Neural cell (in vitro differentiated cells): ENCODE results near the gene AP3S2. TPM values are rescaled to one million over a fixed set of nuclear protein-coding genes. Genes with fewer than 3 reads are reported as not detected.

Experiments used
- H2AFZ ChIP-seq: fragments of 200-600, 300-800 bp; sonication (generic), shearing (Covaris generic); 2 replicates; pipeline ENCODE4 v1.6.0; 2014; ENCODE audit warnings: low read depth, mild to moderate bottlenecking, antibody characterized with exemption, low read length, moderate library complexity
- H3F3A ChIP-seq: fragments of 200-600 bp; shearing (Covaris generic); 2 replicates; pipeline ENCODE4 v1.6.1; 2016; ENCODE audit warnings: mild to moderate bottlenecking, moderate library complexity, mixed read lengths, antibody characterized with exemption, low read length; ENCODE audit not compliant: insufficient read depth, poor library complexity, severe bottlenecking
- H3K27ac ChIP-seq: fragments of 200-600, 300-800 bp; sonication (generic), shearing (Covaris generic); 2 replicates; pipeline ENCODE4 v1.5.1; 2014; ENCODE audit warnings: mild to moderate bottlenecking, low read length, moderate library complexity
- H3K27me3 ChIP-seq: fragments of 300-800, 200-600 bp; sonication (generic), shearing (Covaris generic); 2 replicates; pipeline ENCODE4 v1.6.0; 2014; ENCODE audit warnings: mild to moderate bottlenecking, low read depth, low read length, moderate library complexity; ENCODE audit not compliant: insufficient read depth
- H3K36me3 ChIP-seq: fragments of 300-800, 200-600 bp; sonication (generic), shearing (Covaris generic); 2 replicates; pipeline ENCODE4 v1.5.1; 2014; ENCODE audit warnings: mild to moderate bottlenecking, antibody characterized with exemption, low read length, moderate library complexity; ENCODE audit not compliant: insufficient read depth
- H3K4me2 ChIP-seq: fragments of 300-800, 200-600 bp; sonication (generic), shearing (Covaris generic); 2 replicates; pipeline ENCODE4 v1.6.0; 2014; ENCODE audit warnings: mild to moderate bottlenecking, low read length
- H3K4me3 ChIP-seq: fragments of 300-800, 200-600 bp; sonication (generic), shearing (Covaris generic); 2 replicates; pipeline ENCODE4 v1.5.1; 2014; ENCODE audit warnings: mild to moderate bottlenecking, low read length, moderate library complexity
- H3K79me2 ChIP-seq: fragments of 200-600 bp; shearing (Covaris generic); replicated peaks from 2 replicates; pipeline ENCODE4 v1.6.0; 2014; ENCODE audit warnings: mild to moderate bottlenecking, low read length, moderate library complexity; ENCODE audit not compliant: insufficient read depth
- H3K9ac ChIP-seq: fragments of 300-800, 200-600 bp; sonication (generic), shearing (Covaris generic); 2 replicates; pipeline ENCODE4 v1.6.1; 2016; ENCODE audit warnings: mild to moderate bottlenecking, low read length, mixed read lengths
- H3K9me2 ChIP-seq: fragments of 200-600 bp; shearing (Covaris generic); 2 replicates; pipeline ENCODE4 v1.6.1; 2016; ENCODE audit warnings: mild to moderate bottlenecking, low read length, mixed read lengths; ENCODE audit not compliant: insufficient read depth
- H3K9me3 ChIP-seq: fragments of 200-600, 300-800 bp; sonication (generic), shearing (Covaris generic); 2 replicates; pipeline ENCODE4 v1.6.1; 2016; ENCODE audit warnings: mild to moderate bottlenecking, mixed run types, low read length, moderate library complexity, mixed read lengths
- H4K20me1 ChIP-seq: fragments of 200-600 bp; shearing (Covaris generic); 2 replicates; pipeline ENCODE4 v1.6.1; 2016; ENCODE audit warnings: mild to moderate bottlenecking, mixed run types; ENCODE audit not compliant: insufficient read depth
- EP300 ChIP-seq: fragments of 450-650 bp; conservative IDR thresholded peaks from 2 replicates; pipeline ENCODE4 v1.6.1; 2014; ENCODE audit warnings: antibody characterized with exemption, mild to moderate bottlenecking, moderate library complexity; ENCODE audit not compliant: poor library complexity, severe bottlenecking
- EZH2 ChIP-seq: fragments of 200-600, 300-800 bp; shearing (Covaris generic), sonication (generic); IDR thresholded peaks from 2 replicates; pipeline ENCODE4 v1.6.1; 2014; ENCODE audit warnings: antibody characterized with exemption, low read length, borderline replicate concordance, mild to moderate bottlenecking; ENCODE audit not compliant: insufficient read depth, poor library complexity, severe bottlenecking
- MXI1 ChIP-seq: fragments of 450-650 bp; conservative IDR thresholded peaks from 2 replicates; pipeline ENCODE4 v1.6.1; 2014; ENCODE audit warnings: antibody characterized with exemption, mild to moderate bottlenecking; ENCODE audit not compliant: poor library complexity, severe bottlenecking
- POLR2AphosphoS5 ChIP-seq: IDR thresholded peaks from 2 replicates; pipeline ENCODE4 v1.6.1; 2012
- RAD21 ChIP-seq: fragments of 450-650 bp; conservative IDR thresholded peaks from 2 replicates; pipeline ENCODE4 v1.6.1; 2014; ENCODE audit warnings: antibody characterized with exemption, mild to moderate bottlenecking, moderate library complexity
- REST ChIP-seq: IDR thresholded peaks from 2 replicates; pipeline ENCODE4 v1.6.1; 2012; ENCODE audit warnings: borderline replicate concordance
- SMC3 ChIP-seq: fragments of 450-650 bp; conservative IDR thresholded peaks from 2 replicates; pipeline ENCODE4 v1.6.1; 2014; ENCODE audit warnings: antibody characterized with exemption, mild to moderate bottlenecking, moderate library complexity; ENCODE audit not compliant: poor library complexity
- TAF1 ChIP-seq: IDR thresholded peaks from 2 replicates; pipeline ENCODE4 v1.6.1; 2012; ENCODE audit warnings: low read depth
- polyA plus RNA-seq: library from polyadenylated mRNA; depleted of rRNA; stranded (reverse); fragments of >200 nt; gene quantifications from 2 replicates; pipeline ENCODE4 v1.2.3, GENCODE V29; 2014
- TF ChIP-seq, protein P1 (sequence below): fragments of 450-650 bp; IDR thresholded peaks from 2 replicates; pipeline ENCODE4 v1.5.1; 2014; ENCODE audit warnings: antibody characterized with exemption, mild to moderate bottlenecking, moderate library complexity; ENCODE audit not compliant: poor library complexity, severe bottlenecking

AP3S2 gene
- polyA plus RNA-seq, 1 donor from 2014 or later = 47.6 TPM

DNA sequence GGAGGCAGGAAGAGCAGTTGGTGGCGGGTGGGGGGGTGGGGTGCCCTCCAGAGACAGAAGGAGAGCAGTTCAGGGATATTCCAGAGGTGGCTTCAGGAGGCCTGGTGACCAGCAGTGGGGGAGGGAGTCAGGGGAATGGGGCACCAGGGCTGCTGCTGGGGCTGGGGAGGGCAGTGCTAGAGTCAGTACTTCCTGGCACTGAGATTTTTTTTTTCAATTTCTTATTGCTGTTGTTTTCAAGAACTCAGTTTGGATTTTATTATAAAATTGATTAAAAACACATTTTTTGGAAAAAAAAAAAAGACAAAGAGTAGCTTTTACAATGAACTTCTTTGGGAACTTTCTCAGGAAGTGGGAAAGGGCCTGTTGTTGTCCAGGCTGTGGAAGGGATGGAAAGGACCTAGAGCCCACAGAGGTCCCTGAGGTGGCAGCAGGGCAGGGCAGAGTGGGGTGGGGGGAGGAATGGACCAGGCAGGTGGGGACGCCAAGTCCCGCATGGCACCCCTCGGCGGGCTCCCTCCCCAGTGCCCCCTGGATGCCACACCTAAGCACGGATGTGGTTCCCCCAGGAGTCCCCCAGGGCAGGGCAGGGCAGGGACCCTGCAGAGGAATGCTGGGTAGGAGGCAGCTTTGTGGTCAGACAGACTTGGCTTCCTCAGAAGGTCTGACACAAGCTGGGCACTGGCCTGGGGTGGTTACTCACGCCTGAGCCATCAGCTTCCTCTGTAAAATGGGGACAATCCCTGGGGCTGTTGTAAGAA lies 70.7 kb downstream of the AP3S2 start:
- Histone ChIP-seq H3K9me3 (no peaks in the 10 kb centered on the region), H3K9ac (no peak overlapping the region), H3K79me2 (no peaks in the 10 kb centered on the region), H3K4me3 (no peak overlapping the region), H3K27me3 (no peaks in the 10 kb centered on the region), H2AFZ (no peak overlapping the region), H4K20me1 (no peaks in the 10 kb centered on the region), H3K36me3 (no peaks in the 10 kb centered on the region), H3K27ac (no peak overlapping the region), H3K4me2 (no peak overlapping the region), H3K9me2 (no peaks in the 10 kb centered on the region), H3F3A (no peaks in the 10 kb centered on the region)
- TF ChIP-seq EZH2 (no peak), MXI1 (no peak), EP300 (no peak)
- TF ChIP-seq, protein P1, sequence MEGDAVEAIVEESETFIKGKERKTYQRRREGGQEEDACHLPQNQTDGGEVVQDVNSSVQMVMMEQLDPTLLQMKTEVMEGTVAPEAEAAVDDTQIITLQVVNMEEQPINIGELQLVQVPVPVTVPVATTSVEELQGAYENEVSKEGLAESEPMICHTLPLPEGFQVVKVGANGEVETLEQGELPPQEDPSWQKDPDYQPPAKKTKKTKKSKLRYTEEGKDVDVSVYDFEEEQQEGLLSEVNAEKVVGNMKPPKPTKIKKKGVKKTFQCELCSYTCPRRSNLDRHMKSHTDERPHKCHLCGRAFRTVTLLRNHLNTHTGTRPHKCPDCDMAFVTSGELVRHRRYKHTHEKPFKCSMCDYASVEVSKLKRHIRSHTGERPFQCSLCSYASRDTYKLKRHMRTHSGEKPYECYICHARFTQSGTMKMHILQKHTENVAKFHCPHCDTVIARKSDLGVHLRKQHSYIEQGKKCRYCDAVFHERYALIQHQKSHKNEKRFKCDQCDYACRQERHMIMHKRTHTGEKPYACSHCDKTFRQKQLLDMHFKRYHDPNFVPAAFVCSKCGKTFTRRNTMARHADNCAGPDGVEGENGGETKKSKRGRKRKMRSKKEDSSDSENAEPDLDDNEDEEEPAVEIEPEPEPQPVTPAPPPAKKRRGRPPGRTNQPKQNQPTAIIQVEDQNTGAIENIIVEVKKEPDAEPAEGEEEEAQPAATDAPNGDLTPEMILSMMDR = no peak

DNA sequence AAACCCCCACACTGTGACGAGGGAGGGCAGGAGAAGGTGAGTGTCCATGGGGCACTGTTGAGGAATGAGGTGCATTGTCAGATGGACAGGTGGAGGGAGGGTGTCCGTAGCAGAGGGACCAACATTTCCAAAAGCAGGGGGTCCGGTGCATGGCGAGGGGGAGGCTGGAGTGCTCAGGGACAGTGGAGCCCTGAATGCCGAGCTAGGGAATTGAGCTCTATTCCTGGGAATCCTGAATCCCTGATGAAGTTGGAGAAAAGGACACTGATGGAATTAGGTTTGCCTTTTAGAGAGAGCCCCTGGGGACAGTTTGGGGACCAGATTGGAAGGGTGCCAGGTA lies 71.2 kb downstream of the AP3S2 start:
- Histone ChIP-seq H2AFZ (no peak overlapping the region), H3K4me3 (no peak overlapping the region), H3F3A (no peaks in the 10 kb centered on the region), H3K79me2 (no peaks in the 10 kb centered on the region), H3K27me3 (no peaks in the 10 kb centered on the region), H3K9me3 (no peaks in the 10 kb centered on the region), H3K9ac (no peak overlapping the region), H3K27ac (no peak overlapping the region), H3K4me2 (no peak overlapping the region), H3K9me2 (no peaks in the 10 kb centered on the region), H4K20me1 (no peaks in the 10 kb centered on the region), H3K36me3 (no peaks in the 10 kb centered on the region)
- TF ChIP-seq EZH2 = no peak
- no peak for TF ChIP-seq EP300
- no peak for TF ChIP-seq POLR2AphosphoS5
- TF ChIP-seq MXI1 = no peak
- no peak for TF ChIP-seq REST
- no peak for TF ChIP-seq SMC3
- no peak for TF ChIP-seq RAD21
- TF ChIP-seq, protein P1 = no peak
- no peak for TF ChIP-seq TAF1
